AG10803 (cell line): ENCODE data around the gene PNP.
A peak's percentile ranks its signal among the peaks of the same experiment; 100 is the strongest.
"Not testable (repeated sequence)": the region's sequence is repeated elsewhere in the genome, so short reads cannot be mapped to it uniquely, and the experiment has no call there.

Experiments used
- DNase-seq: peaks from one replicate; pipeline ENCODE4 v3.0.0; 2010; ENCODE audit warnings: low read depth
- H3K4me3 ChIP-seq: 2 replicates; pipeline ENCODE4 v1.5.1; 2011; ENCODE audit warnings: mild to moderate bottlenecking, low read length, control low read depth
- TF ChIP-seq, protein P1 (sequence below): conservative IDR thresholded peaks from 2 replicates; pipeline ENCODE4 v1.5.1; 2011; ENCODE audit warnings: mild to moderate bottlenecking, low read length, control low read depth, inconsistent platforms

The PNP gene

DNA sequence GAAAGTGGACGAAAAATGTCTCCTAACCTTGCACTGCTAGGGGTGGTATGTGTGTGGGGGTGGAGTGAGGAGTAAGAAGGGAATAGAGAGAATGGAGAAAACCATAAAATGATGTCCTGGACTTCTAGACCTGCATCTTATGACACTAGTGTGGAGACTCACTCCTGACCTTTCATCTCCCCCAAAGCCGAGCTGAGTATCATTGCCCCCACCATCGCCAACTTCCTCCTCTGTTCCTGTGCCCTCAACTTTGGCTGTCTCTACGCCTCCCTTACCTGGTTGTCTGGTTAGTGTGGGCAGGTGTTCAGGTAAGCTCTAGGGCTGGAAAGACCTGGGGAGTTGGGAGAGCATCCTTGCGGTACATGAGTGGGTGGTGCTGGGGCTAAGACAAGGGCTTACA is 28.7 kb upstream of the PNP start:
- DNase-seq = no peak
- no peak overlapping the region for H3K4me3 ChIP-seq
- TF ChIP-seq, protein P1, sequence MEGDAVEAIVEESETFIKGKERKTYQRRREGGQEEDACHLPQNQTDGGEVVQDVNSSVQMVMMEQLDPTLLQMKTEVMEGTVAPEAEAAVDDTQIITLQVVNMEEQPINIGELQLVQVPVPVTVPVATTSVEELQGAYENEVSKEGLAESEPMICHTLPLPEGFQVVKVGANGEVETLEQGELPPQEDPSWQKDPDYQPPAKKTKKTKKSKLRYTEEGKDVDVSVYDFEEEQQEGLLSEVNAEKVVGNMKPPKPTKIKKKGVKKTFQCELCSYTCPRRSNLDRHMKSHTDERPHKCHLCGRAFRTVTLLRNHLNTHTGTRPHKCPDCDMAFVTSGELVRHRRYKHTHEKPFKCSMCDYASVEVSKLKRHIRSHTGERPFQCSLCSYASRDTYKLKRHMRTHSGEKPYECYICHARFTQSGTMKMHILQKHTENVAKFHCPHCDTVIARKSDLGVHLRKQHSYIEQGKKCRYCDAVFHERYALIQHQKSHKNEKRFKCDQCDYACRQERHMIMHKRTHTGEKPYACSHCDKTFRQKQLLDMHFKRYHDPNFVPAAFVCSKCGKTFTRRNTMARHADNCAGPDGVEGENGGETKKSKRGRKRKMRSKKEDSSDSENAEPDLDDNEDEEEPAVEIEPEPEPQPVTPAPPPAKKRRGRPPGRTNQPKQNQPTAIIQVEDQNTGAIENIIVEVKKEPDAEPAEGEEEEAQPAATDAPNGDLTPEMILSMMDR = no peak

DNA sequence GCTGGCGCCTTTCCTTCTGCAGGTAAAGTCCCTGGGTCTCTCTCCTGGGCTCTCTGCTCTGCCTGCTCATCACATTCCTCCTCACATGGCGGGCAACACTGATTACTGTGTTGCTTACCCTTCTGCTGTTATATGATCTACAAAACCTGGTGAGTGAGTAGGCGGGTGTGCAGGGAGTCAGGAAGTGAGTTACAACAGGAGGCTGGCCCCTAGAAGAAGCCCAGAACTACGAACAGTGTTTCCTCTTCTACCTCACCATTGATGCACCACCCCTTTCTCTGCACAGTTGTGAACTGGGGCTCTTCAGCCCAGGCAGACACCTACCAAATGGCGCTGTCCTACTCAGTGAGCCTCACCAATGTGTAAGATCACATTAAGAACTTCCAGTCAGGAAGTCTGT is 28.3 kb upstream of the PNP start:
- TF ChIP-seq, protein P1 = no peak

DNA sequence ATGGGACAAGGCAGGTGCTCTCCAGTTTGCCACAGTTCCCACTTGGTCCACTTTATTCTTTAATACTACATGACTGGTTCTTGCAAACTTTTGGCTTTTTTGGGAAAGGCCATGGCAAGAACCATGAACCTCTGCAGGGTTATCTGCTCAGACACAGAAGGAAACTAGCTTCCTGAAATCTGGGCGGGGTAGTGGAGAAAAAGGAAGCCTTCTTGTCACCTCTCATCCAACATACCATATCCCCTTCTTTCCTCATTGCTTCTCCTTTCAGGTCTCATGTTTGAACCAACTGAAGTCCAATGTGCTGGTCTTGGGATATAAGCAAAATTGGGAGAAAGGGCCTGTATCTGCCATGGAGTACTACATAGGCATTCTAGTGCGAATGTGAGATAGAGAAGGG is 27.7 kb upstream of the PNP start:
- DNase-seq = no peak
- H3K4me3 ChIP-seq = no peak overlapping the region
- TF ChIP-seq, protein P1 = no peak

More for the DNA sequence above, 28.3 kb upstream of the PNP start:
- DNase-seq = no peak
- H3K4me3 ChIP-seq = no peak overlapping the region

DNA sequence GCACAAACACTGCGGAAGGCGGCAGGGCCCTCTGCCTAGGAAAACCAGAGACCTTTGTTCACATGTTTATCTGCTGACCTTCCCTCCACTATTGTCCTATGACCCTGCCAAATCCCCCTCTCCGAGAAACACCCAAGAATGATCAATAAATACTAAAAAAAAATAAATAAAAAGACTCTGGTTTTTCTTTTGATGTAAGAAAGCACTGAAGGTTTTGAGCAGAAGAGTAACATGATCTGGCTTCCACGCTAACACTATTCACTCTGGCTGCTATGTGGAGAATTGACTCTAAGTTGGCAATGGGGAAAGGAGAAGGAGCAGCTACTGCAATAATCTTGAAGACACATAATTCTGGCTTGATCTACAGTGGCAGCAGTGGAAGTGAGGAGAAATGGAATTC is 25.6 kb upstream of the PNP start:
- DNase-seq, H3K4me3 ChIP-seq: not testable (repeated sequence)

DNA sequence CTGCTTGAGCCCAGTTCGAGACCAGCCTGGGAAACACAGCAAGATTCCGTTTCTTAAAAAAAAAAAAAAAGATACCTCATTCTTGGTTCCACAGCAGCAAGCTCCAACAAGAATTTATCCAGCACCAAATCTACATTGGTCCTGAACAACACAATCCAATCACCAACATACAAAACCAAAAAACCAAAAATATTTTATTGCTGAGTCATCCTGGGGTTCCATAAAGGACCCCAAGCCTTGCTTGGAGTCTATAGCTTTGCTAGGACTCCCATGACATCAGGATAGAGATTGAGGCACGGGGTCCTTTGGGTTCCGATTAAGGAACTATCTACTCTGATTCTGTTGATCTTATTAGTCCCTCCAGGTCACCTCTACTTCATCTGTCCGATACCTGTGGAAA is 22.3 kb upstream of the PNP start:
- no peak for DNase-seq
- TF ChIP-seq, protein P1 = no peak
- H3K4me3 ChIP-seq = no peak overlapping the region

DNA sequence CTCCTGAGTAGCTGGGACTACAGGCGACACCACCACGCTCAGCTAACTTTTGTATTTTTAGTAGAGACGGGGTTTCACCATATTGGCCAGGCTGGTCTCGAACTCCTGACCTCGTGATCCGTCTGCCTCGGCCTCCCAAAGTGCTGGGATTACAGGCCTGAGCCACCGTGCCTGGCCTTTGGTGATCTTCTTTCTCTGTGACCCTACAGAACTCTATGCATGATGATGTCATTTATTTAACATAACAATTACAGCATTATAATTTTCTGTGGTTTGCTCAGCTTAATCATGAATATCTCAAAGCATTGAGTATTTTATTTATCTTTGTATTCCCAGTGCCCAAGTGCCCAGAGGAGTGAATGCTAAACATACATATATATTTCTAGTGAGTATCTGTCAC is 16.4 kb upstream of the PNP start:
- H3K4me3 ChIP-seq, DNase-seq: not testable (repeated sequence)

DNA sequence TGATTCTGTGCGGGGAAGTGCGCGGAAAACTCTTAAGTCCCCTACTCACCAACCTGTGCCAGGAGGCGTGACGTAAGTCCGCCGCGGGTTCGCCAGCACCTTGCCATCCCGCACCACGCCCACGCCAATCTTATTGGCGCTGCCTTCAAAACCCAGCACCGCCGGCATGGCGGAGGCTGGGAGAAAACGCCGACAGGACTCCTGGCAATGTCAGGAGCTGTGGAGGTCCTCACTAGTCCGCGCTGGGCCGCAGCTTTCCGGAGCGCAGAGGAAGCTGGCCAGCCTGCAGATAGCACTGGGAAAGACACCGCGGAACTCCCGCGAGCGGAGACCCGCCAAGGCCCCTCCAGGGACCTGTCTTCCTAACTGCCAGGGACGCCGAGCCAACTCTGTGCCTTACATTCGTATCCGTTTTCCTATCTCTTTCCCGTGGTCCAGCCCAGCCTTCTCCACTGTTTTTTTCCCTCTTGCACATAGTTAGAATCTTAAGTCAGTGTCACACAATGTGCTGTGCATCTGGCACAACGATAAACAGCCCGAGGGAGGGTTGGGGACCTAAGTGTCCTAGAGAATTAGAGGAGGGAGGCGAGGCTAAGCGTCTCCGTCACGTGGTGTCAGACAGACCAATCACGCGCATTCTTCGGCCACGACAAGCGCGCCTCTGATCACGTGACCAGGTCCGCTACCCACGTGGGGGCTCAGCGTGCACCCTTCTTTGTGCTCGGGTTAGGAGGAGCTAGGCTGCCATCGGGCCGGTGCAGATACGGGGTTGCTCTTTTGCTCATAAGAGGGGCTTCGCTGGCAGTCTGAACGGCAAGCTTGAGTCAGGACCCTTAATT is 14.5 kb upstream of the PNP start, which contains the start of the genes APEX1 and OSGEP:
Gene APEX1, plus strand, starts transcription at position 711 of the 839 bp plus-strand sequence. CDS start 420 bp downstream, outside the sequence.
Gene OSGEP, minus strand, starts transcription at position 297 of the 839 bp plus-strand sequence. Its CDS starts 129 bp downstream, at position 168.
- DNase-seq = peak; percentile 98
- TF ChIP-seq, protein P1 = no peak
- H3K4me3 ChIP-seq = peak within 1 kb of the TSS; percentile 77
